ENCODE data around the gene DLGAP4. TPM values are rescaled to one million over a fixed set of nuclear protein-coding genes. Genes with fewer than 3 reads are reported as not detected.
A peak's percentile ranks its signal among the peaks of the same experiment; 100 is the strongest.

The DLGAP4 gene
- total RNA-seq, 1 donor from 2014 or later, result 83.1 TPM

GRCh38 chr20:36400909-36401735 lies 95.0 kb downstream of the DLGAP4 start:
- no peak for DNase-seq (ENCODE audit: low spot score)

- DNase-seq (ENCODE audit: low spot score), result no peak
Observed at GRCh38 chr20:36402708-36403107, 96.6 kb downstream of the DLGAP4 start.

GRCh38 chr20:36404435-36404978 lies 98.4 kb downstream of the DLGAP4 start:
- no peak for DNase-seq (ENCODE audit: low spot score)

GRCh38 chr20:36405255-36405654 lies 99.1 kb downstream of the DLGAP4 start:
- DNase-seq (ENCODE audit: low spot score), result no peak

GRCh38 chr20:36407199-36407733 lies 101.1 kb downstream of the DLGAP4 start:
- DNase-seq (ENCODE audit: low spot score), result no peak

GRCh38 chr20:36408219-36408618 lies 102.1 kb downstream of the DLGAP4 start:
- no peak for DNase-seq (ENCODE audit: low spot score)

GRCh38 chr20:36411861-36412454 lies 105.8 kb downstream of the DLGAP4 start:
- no peak for DNase-seq (ENCODE audit: low spot score)

- no peak for DNase-seq (ENCODE audit: low spot score)
Observed at GRCh38 chr20:36415475-36416002, 109.4 kb downstream of the DLGAP4 start.

GRCh38 chr20:36418711-36419110 lies 112.6 kb downstream of the DLGAP4 start:
- no peak for DNase-seq (ENCODE audit: low spot score)

- DNase-seq (ENCODE audit: low spot score), result no peak
Observed at GRCh38 chr20:36421641-36422040, 115.5 kb downstream of the DLGAP4 start.

- DNase-seq (ENCODE audit: low spot score), result no peak
Observed at GRCh38 chr20:36424314-36424713, 118.2 kb downstream of the DLGAP4 start.

- no peak for DNase-seq (ENCODE audit: low spot score)
Observed at GRCh38 chr20:36425166-36425565, 119.0 kb downstream of the DLGAP4 start.

- no peak for DNase-seq (ENCODE audit: low spot score)
Observed at GRCh38 chr20:36431604-36432003, 125.5 kb downstream of the DLGAP4 start.

GRCh38 chr20:36432096-36432495 lies 126.0 kb downstream of the DLGAP4 start:
- no peak for DNase-seq (ENCODE audit: low spot score)

GRCh38 chr20:36434383-36434782 lies 128.2 kb downstream of the DLGAP4 start:
- DNase-seq (ENCODE audit: low spot score), result no peak

GRCh38 chr20:36435124-36435523 lies 129.0 kb downstream of the DLGAP4 start:
- DNase-seq (ENCODE audit: low spot score), result no peak

- peak; percentile 92 for DNase-seq (ENCODE audit: low spot score)
Observed at GRCh38 chr20:36435592-36436541, 129.7 kb downstream of the DLGAP4 start.

- DNase-seq (ENCODE audit: low spot score), result no peak
Observed at GRCh38 chr20:36439040-36439730, 133.0 kb downstream of the DLGAP4 start.

- DNase-seq (ENCODE audit: low spot score), result no peak
Observed at GRCh38 chr20:36439731-36440072, 133.6 kb downstream of the DLGAP4 start.

GRCh38 chr20:36440370-36441026 lies 134.4 kb downstream of the DLGAP4 start:
- DNase-seq (ENCODE audit: low spot score), result no peak
